NB4 (cell line): ENCODE data around the gene LETMD1.

Experiments
- CTCF ChIP-seq: IDR thresholded peaks from one replicate; pipeline ENCODE4 v1.5.1; 2012; ENCODE audit warnings: low read depth, low read length
- MAX ChIP-seq: IDR thresholded peaks from 2 replicates; pipeline ENCODE4 v1.6.1; 2011; ENCODE audit warnings: low read depth, low read length
- POLR2A ChIP-seq: IDR thresholded peaks from 2 replicates; pipeline ENCODE4 v1.6.1; 2011; ENCODE audit warnings: mild to moderate bottlenecking; ENCODE audit not compliant: insufficient read length; ENCODE audit errors: extremely low read depth

GRCh38 chr12:51033048-51033447 lies 15.1 kb upstream of the LETMD1 start:
- no peak for TF ChIP-seq CTCF
- no peak for TF ChIP-seq MAX
- no peak for TF ChIP-seq POLR2A
